Calu3 (cell line): ENCODE data around the gene CIDEA. TPM values are rescaled to one million over a fixed set of nuclear protein-coding genes. Genes with fewer than 3 reads are reported as not detected.

ENCODE experiments used
- BruUV-seq: library from RNA; stranded (reverse); fragments of 400-500 nt; replicated peaks from 2 replicates; lab custom pipeline; 2021; lab: Mats Ljungman, UMichigan
- CTCF ChIA-PET: fragments of 300-600 bp; sonication (Branson Sonifier 250); formaldehyde crosslinking; loops from one replicate; lab custom pipeline; 2022; ENCODE audit warnings: antibody characterized with exemption; lab: Charles Lee
- DNase-seq: peaks from one replicate; pipeline ENCODE4 v3.0.0; 2022
- H3K27ac Mint-ChIP-seq: one replicate; pipeline ENCODE4 v1.8.0; 2022; ENCODE audit warnings: mixed read lengths; ENCODE audit not compliant: unreplicated experiment
- H3K27me3 Mint-ChIP-seq: one replicate; pipeline ENCODE4 v1.8.0; 2022; ENCODE audit warnings: mixed read lengths; ENCODE audit not compliant: unreplicated experiment
- H3K36me3 Mint-ChIP-seq: one replicate; pipeline ENCODE4 v1.8.0; 2022; ENCODE audit warnings: mild to moderate bottlenecking, moderate library complexity, mixed read lengths; ENCODE audit not compliant: insufficient read depth, unreplicated experiment
- H3K4me1 Mint-ChIP-seq: one replicate; pipeline ENCODE4 v1.8.0; 2022; ENCODE audit warnings: mild to moderate bottlenecking, low read depth, mixed read lengths; ENCODE audit not compliant: unreplicated experiment
- H3K4me3 Mint-ChIP-seq: one replicate; pipeline ENCODE4 v1.8.0; 2022; ENCODE audit warnings: mild to moderate bottlenecking, low read depth, moderate library complexity, mixed read lengths; ENCODE audit not compliant: unreplicated experiment
- H3K9me3 Mint-ChIP-seq: one replicate; pipeline ENCODE4 v1.8.0; 2022; ENCODE audit warnings: low read depth, mixed read lengths; ENCODE audit not compliant: unreplicated experiment
- intact Hi-C: fragments of 100-400 bp; cut with micrococcal nuclease; formaldehyde crosslinking; loops from one replicate; pipeline ENCODE4 v1.10.0; 2022; ENCODE audit not compliant: unreplicated experiment
- total RNA-seq: library from RNA; stranded (reverse); gene quantifications from 2 replicates; pipeline ENCODE4 v1.2.3, GENCODE V29; 2022
- TF ChIP-seq, protein P1 (sequence below): fragments of 200-600 bp; IDR thresholded peaks from one replicate; pipeline ENCODE4 v1.8.0; 2022; ENCODE audit warnings: antibody characterized with exemption; ENCODE audit not compliant: unreplicated experiment

Gene CIDEA
- total RNA-seq, 1 experiment from 2014 or later: not detected

DNA sequence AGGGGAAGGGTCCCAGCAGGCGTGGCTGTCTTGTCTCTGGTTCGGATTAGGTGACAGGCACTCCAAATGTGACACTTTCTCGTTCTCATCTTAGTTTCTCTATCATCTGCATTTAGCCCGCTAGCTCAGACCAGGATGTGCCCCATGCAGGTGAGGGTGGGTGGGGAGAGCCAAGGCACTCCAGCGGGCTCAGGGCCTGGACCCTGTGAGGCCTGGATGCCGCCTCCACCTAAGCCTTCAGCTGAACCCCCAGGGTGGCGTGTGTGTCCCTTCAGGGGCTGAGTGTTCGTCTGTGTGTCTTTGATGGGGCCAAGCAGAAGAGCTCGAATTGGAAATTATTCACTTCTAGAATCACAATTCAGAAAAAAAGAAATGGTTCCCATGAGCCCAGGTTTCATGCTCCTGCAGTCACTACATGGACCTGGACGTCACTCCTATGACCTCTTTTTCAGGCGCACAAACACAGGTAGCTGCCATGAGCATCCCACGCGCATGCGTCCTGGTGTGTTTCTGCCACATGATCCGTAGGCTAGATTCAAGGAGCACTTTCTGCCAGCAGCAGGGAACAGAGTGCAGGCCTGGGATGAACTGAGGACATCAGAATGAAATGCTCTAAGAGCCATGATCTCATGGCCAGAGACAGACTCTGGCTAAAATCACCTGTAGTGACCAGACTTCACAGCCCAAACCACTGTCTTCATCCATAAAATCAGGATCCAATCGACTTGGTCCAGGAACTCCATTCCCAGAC lies 25.8 kb downstream of the CIDEA start:
- Mint-ChIP-seq H3K27me3 (peaks cover 17% of the 10 kb centered on the region), H3K4me3 (no peak overlapping the region), H3K36me3 (no peaks in the 10 kb centered on the region), H3K27ac (no peak overlapping the region), H3K4me1 (no peaks in the 10 kb centered on the region), H3K9me3 (no peaks in the 10 kb centered on the region)
- intact Hi-C loops: no loop called here
- no peak for DNase-seq
- CTCF ChIA-PET: interaction anchor here (0.6 to 1.6 kb wide), 2 partner anchors 8 to 110 kb away, joined by 3 to 6 read pairs; no protein-coding TSS in a partner anchor
- no TSS peak for BruUV-seq
- TF ChIP-seq, protein P1, sequence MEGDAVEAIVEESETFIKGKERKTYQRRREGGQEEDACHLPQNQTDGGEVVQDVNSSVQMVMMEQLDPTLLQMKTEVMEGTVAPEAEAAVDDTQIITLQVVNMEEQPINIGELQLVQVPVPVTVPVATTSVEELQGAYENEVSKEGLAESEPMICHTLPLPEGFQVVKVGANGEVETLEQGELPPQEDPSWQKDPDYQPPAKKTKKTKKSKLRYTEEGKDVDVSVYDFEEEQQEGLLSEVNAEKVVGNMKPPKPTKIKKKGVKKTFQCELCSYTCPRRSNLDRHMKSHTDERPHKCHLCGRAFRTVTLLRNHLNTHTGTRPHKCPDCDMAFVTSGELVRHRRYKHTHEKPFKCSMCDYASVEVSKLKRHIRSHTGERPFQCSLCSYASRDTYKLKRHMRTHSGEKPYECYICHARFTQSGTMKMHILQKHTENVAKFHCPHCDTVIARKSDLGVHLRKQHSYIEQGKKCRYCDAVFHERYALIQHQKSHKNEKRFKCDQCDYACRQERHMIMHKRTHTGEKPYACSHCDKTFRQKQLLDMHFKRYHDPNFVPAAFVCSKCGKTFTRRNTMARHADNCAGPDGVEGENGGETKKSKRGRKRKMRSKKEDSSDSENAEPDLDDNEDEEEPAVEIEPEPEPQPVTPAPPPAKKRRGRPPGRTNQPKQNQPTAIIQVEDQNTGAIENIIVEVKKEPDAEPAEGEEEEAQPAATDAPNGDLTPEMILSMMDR: no peak

DNA sequence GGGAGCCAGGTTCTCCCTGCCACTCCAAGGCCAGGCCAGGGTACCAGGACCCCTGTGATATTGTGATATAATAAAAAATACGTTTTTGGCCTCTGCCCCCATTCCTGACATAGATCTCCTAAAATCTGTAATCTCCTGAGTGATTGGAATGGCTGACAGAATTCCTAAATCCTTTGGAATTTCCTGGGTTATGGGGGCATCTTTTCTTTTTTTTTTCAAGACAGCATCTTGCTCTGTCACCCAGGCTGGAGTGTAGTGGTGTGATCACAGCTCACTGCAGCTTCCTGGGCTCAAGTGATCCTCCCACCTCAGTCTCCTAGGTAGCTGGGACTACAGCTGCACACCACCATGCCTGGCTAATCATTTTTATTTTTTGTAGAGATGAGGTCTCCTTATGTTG lies 27.7 kb downstream of the CIDEA start:
- TF ChIP-seq, protein P1: no peak
- intact Hi-C loops: no loop called here
- CTCF ChIA-PET: interaction anchor here (1.0 to 1.7 kb wide), 2 partner anchors 10 to 70 kb away, joined by 3 to 9 read pairs; no protein-coding TSS in a partner anchor
- no TSS peak for BruUV-seq
- Mint-ChIP-seq H3K4me3 (no peak overlapping the region), H3K9me3 (no peaks in the 10 kb centered on the region), H3K27me3 (peaks cover 21% of the 10 kb centered on the region), H3K4me1 (no peaks in the 10 kb centered on the region), H3K27ac (no peak overlapping the region), H3K36me3 (no peaks in the 10 kb centered on the region)
- no peak for DNase-seq

DNA sequence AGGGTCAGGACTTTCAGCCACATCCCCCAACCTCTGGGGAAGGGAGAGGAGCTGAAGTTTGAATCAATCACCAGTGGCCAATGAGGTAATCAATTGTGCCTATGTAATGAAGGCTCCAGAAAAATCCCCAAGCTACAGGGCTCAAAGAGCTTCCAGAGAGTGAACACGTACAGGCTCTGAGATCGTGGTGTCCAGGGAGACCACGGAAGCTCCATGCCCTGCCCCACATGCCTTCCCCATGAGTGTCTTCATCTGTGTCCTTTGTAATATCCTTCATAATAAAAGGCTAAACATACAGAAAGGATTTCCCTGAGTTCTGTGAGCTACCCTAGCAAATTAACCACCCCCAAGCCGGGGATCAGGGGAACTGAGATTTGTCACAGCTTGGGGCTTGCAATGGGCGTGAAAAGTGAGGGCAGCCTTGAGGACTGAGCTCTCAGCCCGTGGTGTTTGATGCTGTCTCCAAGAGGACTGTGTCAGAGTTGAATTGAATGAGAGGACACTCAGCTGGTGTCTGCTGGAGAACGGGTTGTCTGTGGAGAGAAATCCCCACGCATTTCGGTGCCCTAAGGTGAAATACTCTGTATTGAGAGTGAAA lies 28.4 kb downstream of the CIDEA start:
- TF ChIP-seq, protein P1: no peak
- peaks cover 1% of the 10 kb centered on the region for H3K36me3 Mint-ChIP-seq
- no peak overlapping the region for H3K27ac Mint-ChIP-seq
- no peak for DNase-seq
- H3K4me3 Mint-ChIP-seq: no peak overlapping the region
- no TSS peak for BruUV-seq
- H3K27me3 Mint-ChIP-seq: peaks cover 21% of the 10 kb centered on the region
- CTCF ChIA-PET: interaction anchor here (0.5 to 1.7 kb wide), 4 partner anchors 10 to 71 kb away, joined by 3 to 9 read pairs (median 6); no protein-coding TSS in a partner anchor
- intact Hi-C loops: no loop called here
- H3K9me3 Mint-ChIP-seq: no peaks in the 10 kb centered on the region
- no peaks in the 10 kb centered on the region for H3K4me1 Mint-ChIP-seq

DNA sequence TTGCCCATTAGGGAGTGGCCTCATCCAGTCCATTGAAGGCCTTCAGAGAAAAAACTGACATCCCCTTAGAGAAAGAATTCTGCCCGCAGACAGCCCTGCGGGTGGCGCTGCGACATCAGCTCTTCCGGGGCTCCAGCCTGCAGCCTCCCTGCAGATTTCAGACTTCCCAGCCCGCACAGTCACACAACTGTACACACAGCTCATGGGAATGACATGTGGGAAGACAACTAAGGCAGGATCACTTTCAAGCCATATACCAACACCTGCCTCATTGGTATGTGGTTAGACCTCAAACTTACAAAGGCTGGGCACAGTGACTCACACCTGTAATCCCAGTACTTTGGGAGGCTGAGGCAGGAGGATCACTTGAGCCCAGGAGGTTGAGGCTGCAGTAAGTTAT lies 29.1 kb downstream of the CIDEA start:
- TF ChIP-seq, protein P1: no peak
- BruUV-seq: no TSS peak
- CTCF ChIA-PET: interaction anchor here (0.5 to 1.9 kb wide), 3 partner anchors 11 to 36 kb away, joined by 3 to 9 read pairs (median 7); no protein-coding TSS in a partner anchor
- Mint-ChIP-seq H3K27me3 (peaks cover 21% of the 10 kb centered on the region), H3K4me1 (peaks cover 2% of the 10 kb centered on the region), H3K4me3 (no peak overlapping the region), H3K27ac (no peak overlapping the region), H3K36me3 (peaks cover 8% of the 10 kb centered on the region), H3K9me3 (no peaks in the 10 kb centered on the region)
- DNase-seq: no peak
- intact Hi-C loops: no loop called here
